Activated naive CD8-positive, alpha-beta T cell (primary cell): ENCODE results near the gene INPP4B.

Experiments
- H3K27ac Mint-ChIP-seq: one replicate; pipeline ENCODE4 v1.8.0; 2021; ENCODE audit warnings: mixed read lengths
- H3K27me3 Mint-ChIP-seq: one replicate; pipeline ENCODE4 v1.8.0; 2021; ENCODE audit warnings: mixed read lengths
- H3K36me3 Mint-ChIP-seq: one replicate; pipeline ENCODE4 v1.8.0; 2021; ENCODE audit warnings: mixed read lengths
- H3K4me1 Mint-ChIP-seq: one replicate; pipeline ENCODE4 v1.8.0; 2021; ENCODE audit warnings: low read depth, mixed read lengths
- H3K4me3 Mint-ChIP-seq: one replicate; pipeline ENCODE4 v1.8.0; 2021; ENCODE audit warnings: mild to moderate bottlenecking, mixed read lengths
- H3K9me3 Mint-ChIP-seq: one replicate; pipeline ENCODE4 v1.8.0; 2021; ENCODE audit warnings: low read depth, mixed read lengths

The INPP4B gene

DNA sequence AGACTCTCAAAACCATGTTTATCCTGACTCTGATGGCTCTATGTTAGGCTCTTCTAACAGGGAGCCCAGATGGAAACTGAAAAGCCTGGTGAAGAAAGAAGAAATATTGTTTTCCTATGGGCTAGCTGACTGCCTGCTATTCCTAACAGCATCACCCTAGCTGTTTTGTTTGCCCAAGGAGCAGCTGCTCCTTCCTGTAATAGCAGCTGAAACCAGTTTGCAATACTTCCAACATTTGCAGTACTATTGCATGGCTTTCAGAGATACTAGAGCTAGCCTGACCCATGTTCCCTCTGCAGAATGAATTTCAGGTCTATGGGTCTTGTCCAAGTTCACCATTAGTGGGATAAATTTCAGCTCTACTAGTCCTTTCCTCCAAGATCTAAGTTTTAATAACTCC lies 495.2 kb downstream of the INPP4B start:
- Mint-ChIP-seq H3K36me3 (peaks cover 13% of the 10 kb centered on the region), H3K4me1 (peaks cover 97% of the 10 kb centered on the region), H3K27ac (peak overlapping the region; percentile 96), H3K27me3 (no peaks in the 10 kb centered on the region), H3K9me3 (no peaks in the 10 kb centered on the region), H3K4me3 (no peak overlapping the region)

DNA sequence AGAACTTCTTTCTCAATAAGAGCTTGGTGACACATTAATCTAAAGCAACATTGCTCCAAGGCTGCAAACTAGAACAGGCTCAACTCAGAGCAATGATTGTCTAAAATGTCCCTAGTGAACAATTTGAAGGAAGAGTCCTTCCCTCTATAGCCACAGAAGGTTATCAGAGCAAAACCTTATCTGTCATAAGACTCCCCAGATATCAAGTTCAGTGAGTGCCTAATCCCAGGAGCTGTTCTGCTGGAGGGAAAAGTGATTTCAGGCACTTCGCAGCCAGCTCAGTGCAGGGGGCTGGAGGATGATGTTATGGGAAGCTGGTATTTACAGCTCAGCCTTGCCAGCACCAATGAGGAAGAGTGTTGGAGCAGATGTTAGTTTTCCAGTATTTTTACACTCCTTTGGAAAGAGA lies 497.5 kb downstream of the INPP4B start:
- Mint-ChIP-seq H3K4me3 (peak overlapping the region; percentile 51), H3K36me3 (peaks cover 17% of the 10 kb centered on the region), H3K4me1 (peaks cover 93% of the 10 kb centered on the region), H3K27ac (peak overlapping the region; percentile 90), H3K9me3 (no peaks in the 10 kb centered on the region), H3K27me3 (no peaks in the 10 kb centered on the region)

DNA sequence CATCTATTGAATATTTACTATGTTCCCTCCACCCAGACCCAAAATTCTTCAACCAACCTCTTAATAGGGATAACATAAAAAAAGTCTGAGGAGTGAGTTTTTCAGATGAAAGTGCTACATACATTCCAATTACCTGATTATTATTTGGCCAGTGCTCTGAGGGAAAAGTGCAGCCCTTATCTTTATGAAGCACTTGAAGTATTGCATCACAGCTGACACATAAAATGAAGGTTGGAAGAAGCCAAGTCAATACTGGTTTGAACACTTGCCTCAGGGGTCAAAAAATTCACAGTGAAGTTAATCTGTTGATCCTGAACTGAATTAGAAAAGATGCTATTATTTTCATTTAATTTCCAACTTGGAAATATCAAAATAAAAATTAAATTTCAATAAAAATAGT lies 498.9 kb downstream of the INPP4B start:
- H3K9me3 Mint-ChIP-seq = no peaks in the 10 kb centered on the region
- no peaks in the 10 kb centered on the region for H3K27me3 Mint-ChIP-seq
- H3K27ac Mint-ChIP-seq = peak overlapping the region; percentile 82
- H3K36me3 Mint-ChIP-seq = peaks cover 21% of the 10 kb centered on the region
- H3K4me1 Mint-ChIP-seq = peaks cover 88% of the 10 kb centered on the region
- H3K4me3 Mint-ChIP-seq = peak overlapping the region; percentile 70

DNA sequence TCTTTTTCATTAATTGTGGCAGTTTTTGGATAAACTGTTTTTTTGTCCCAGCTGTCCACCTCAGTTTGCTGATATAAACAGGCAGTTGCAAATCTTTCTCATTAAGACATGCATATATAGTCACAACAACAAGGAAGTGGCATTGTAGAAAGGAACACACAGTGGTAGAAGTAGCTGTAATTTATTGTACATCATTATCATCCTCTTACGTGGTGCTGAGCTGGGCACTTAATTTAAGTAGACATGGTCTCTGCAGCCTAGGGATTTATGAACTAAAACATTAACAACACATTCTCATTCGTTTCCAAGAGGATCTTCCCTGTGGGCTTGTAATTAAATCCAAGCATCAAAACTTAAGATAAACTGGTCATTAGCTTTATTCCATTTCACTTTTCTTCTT lies 500.2 kb downstream of the INPP4B start:
- no peaks in the 10 kb centered on the region for H3K27me3 Mint-ChIP-seq
- peak overlapping the region; percentile 55 for H3K27ac Mint-ChIP-seq
- peaks cover 81% of the 10 kb centered on the region for H3K4me1 Mint-ChIP-seq
- H3K36me3 Mint-ChIP-seq = peaks cover 28% of the 10 kb centered on the region
- H3K4me3 Mint-ChIP-seq = peak overlapping the region; percentile 46
- no peaks in the 10 kb centered on the region for H3K9me3 Mint-ChIP-seq

DNA sequence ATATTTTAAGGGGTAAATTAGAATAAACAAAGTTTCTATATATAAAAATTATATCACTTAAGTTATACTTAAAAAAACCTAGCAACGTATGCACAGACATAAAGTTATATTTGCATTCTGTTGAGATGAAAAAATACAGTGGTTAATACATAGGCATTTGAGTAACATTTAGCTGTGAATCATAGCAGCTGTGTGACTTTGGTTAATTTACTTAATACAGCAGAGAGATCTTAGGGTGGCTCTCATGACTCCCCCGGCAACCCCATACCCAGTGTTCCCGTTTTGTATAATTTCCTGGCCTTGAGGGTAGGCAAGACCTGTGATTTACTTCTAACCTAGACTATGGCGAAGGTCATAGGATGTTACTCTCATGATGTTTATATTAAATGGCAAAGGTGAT lies 504.8 kb downstream of the INPP4B start:
- no peak overlapping the region for H3K4me3 Mint-ChIP-seq
- peaks cover 65% of the 10 kb centered on the region for H3K4me1 Mint-ChIP-seq
- H3K36me3 Mint-ChIP-seq = peaks cover 22% of the 10 kb centered on the region
- H3K27me3 Mint-ChIP-seq = no peaks in the 10 kb centered on the region
- peak overlapping the region; percentile 50 for H3K27ac Mint-ChIP-seq
- no peaks in the 10 kb centered on the region for H3K9me3 Mint-ChIP-seq

DNA sequence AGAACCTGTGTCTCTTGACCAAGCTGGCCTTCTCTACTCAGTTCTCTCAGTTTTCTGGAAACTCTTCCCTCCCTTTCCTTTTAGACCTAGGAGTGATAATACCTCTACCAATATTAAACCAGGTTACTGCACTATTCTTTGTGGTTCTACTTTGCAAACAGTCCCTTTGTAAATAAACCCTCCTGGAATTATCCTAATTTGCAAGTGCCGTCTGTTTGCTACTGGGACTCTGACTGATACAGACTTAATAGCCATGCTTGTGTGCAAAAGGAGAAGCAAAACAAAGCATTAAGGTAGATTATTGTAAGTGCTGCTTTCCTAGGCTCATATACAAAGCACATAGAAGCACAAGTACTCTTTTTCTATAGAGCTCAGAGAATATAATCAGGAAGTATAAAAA lies 507.0 kb downstream of the INPP4B start:
- Mint-ChIP-seq H3K27me3 (no peaks in the 10 kb centered on the region), H3K36me3 (peaks cover 21% of the 10 kb centered on the region), H3K4me1 (peaks cover 62% of the 10 kb centered on the region), H3K9me3 (no peaks in the 10 kb centered on the region), H3K4me3 (no peak overlapping the region), H3K27ac (peak overlapping the region; percentile 8)

DNA sequence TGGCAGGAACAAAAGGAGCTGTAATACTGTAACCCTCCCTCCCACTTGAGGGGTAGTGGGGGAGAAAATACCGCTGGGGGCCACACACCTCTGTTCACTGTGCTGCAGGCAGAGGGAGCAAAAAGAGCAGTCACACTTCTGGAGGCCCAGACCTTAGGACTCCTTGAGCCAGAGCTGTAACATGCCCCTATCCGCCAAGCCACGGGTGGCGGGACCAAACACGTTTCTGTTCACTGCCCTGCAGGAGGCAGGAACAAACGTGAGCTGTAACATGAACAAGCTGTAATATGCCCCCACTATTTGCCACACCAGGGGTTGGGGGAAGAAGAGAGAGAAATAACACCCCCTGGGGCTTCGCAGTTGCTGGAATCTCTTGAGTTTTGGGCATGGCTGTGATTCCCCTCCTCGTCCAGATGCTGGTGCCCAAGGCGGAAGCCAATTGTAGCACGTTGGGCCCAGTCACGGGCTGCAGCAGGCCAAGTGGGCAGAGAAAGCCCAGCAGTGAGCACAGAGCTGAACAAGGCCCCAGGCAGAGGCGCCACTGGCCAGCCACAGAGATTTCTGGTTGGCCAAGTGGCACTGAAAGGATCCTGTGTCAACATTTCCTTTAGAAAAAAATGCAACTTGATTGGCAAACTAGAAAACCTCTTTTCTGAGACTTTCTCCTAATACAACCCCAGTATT lies 509.7 kb downstream of the INPP4B start:
- Mint-ChIP-seq H3K36me3 (peaks cover 15% of the 10 kb centered on the region), H3K4me3 (no peak overlapping the region)

DNA sequence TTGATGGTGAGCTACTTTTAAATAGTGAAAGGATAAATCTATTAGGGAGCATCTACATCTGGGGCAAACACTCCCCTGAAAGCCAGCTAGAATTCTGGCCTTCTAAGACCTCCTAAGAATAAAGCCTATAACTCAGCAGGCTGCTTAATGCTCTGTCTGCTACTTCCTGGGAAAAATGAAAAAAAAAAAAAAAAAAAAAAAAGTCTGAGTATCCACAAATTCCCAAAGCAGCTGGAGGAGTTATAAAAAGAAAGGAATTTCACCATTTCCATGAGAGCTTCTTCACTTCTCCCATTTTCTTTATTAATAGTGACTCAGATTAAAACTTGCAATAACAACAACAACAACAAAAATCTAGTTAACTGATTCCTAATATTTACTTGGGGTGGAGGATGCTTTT lies 511.2 kb downstream of the INPP4B start:
- Mint-ChIP-seq H3K27ac (no peak overlapping the region), H3K4me3 (no peak overlapping the region), H3K9me3 (no peaks in the 10 kb centered on the region), H3K27me3 (no peaks in the 10 kb centered on the region), H3K36me3 (peaks cover 17% of the 10 kb centered on the region), H3K4me1 (peaks cover 66% of the 10 kb centered on the region)

More for the DNA sequence above, 509.7 kb downstream of the INPP4B start:
- H3K27ac Mint-ChIP-seq = no peak overlapping the region
- H3K9me3 Mint-ChIP-seq = no peaks in the 10 kb centered on the region
- H3K4me1 Mint-ChIP-seq = peaks cover 61% of the 10 kb centered on the region
- H3K27me3 Mint-ChIP-seq = no peaks in the 10 kb centered on the region

DNA sequence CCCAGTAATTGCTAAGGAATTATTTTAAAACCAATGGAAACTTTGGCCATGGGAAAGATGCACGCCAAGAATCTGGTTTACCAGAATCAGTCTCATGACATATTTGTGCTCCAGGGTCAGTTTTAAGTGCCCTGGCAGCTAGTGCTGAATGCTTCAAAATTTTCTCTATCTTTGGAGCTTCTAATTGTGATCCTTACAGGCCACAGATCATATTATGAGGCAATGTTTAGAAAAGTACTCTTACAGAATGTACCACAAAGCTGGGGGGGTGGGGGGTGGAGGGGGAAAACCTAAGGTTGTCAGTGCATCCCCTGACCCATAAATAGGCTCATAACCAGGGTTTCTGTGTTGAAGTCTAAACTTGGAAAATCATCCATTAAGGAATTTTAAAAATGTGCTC lies 514.5 kb downstream of the INPP4B start:
- H3K36me3 Mint-ChIP-seq = peaks cover 23% of the 10 kb centered on the region
- peaks cover 75% of the 10 kb centered on the region for H3K4me1 Mint-ChIP-seq
- H3K4me3 Mint-ChIP-seq = no peak overlapping the region
- H3K27ac Mint-ChIP-seq = no peak overlapping the region
- H3K9me3 Mint-ChIP-seq = no peaks in the 10 kb centered on the region
- no peaks in the 10 kb centered on the region for H3K27me3 Mint-ChIP-seq

DNA sequence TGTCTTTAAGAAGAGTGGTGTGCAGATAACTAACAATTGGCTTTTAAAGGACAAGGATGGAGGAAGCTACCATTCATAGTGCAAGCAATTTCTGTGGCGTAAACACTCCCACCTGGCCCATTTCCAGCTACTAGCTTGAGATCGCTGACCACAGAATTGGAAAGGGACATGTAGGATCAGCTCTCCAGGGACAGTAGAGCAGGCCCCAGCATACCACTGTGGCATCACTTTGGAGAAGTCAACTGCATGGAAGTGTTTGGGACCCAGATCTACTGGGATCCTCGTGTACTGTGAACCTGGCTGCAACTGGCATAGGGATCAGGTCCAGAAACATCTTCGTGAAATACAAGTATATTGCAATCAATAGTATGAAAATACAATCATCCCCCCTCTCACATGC lies 515.0 kb downstream of the INPP4B start:
- H3K9me3 Mint-ChIP-seq = no peaks in the 10 kb centered on the region
- peaks cover 23% of the 10 kb centered on the region for H3K36me3 Mint-ChIP-seq
- no peak overlapping the region for H3K4me3 Mint-ChIP-seq
- H3K27me3 Mint-ChIP-seq = no peaks in the 10 kb centered on the region
- H3K4me1 Mint-ChIP-seq = peaks cover 76% of the 10 kb centered on the region
- no peak overlapping the region for H3K27ac Mint-ChIP-seq

DNA sequence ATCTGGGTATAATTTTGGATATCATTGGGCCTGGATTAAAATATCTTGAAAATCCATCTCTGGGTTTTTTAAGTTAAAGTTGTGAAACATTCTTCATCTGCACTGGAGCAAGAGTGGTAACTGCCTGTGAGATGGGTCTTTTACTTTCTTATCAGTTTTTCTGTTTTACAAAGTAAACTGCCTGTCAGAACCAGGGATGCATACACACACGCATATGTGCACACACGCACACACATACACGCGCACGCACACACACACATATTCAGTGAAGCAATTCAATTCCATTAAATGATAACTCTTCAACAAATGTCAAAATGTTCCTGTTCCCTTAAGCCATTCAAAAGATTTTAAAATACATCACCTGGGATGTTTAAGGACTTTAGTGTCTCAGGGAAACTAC lies 515.8 kb downstream of the INPP4B start:
- H3K4me1 Mint-ChIP-seq = peaks cover 78% of the 10 kb centered on the region
- peaks cover 22% of the 10 kb centered on the region for H3K36me3 Mint-ChIP-seq
- no peak overlapping the region for H3K4me3 Mint-ChIP-seq
- H3K27ac Mint-ChIP-seq = no peak overlapping the region
- no peaks in the 10 kb centered on the region for H3K27me3 Mint-ChIP-seq
- H3K9me3 Mint-ChIP-seq = no peaks in the 10 kb centered on the region

DNA sequence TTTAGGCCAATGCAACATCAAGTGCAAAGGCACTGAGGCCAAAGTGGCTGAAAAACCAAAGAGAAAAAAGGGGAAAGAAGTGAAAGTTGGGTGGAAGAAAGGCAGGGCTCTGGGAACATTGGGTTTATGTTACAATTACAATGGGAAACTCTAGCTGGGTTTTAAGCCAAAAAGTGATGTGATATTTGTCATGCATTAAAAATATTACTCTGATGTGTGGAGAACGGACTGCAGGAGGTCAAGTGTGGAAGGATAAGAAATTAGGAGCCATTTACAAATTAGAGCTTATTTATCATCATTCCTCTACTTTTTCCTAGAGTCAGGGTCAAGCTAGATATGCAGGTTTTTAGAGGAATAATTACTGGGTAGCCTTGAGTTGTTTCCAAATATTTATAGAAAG lies 516.8 kb downstream of the INPP4B start:
- Mint-ChIP-seq H3K27me3 (no peaks in the 10 kb centered on the region), H3K4me3 (no peak overlapping the region), H3K27ac (no peak overlapping the region), H3K9me3 (no peaks in the 10 kb centered on the region), H3K36me3 (peaks cover 19% of the 10 kb centered on the region), H3K4me1 (peaks cover 81% of the 10 kb centered on the region)

DNA sequence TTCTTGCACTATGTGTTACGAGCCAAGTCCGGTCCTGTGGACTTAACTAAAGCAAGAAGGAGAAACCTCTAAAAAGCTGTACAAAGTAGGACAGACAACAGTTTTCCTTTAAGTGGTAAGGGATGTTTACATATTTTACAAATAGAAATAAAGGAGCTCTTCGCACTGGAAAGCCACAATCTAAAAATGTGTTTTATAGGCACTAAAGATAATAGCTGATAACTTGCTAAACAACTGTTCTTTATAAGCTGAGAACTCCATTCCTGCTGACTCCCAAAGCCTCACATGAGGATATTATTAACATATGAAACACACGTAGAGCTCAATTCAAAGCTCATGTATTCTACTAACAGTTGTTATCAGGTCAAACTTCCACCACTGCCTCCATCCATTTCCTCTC lies 519.9 kb downstream of the INPP4B start:
- Mint-ChIP-seq H3K27ac (peak overlapping the region; percentile 30), H3K4me3 (no peak overlapping the region), H3K4me1 (peaks cover 73% of the 10 kb centered on the region), H3K9me3 (no peaks in the 10 kb centered on the region), H3K36me3 (peaks cover 27% of the 10 kb centered on the region), H3K27me3 (no peaks in the 10 kb centered on the region)

DNA sequence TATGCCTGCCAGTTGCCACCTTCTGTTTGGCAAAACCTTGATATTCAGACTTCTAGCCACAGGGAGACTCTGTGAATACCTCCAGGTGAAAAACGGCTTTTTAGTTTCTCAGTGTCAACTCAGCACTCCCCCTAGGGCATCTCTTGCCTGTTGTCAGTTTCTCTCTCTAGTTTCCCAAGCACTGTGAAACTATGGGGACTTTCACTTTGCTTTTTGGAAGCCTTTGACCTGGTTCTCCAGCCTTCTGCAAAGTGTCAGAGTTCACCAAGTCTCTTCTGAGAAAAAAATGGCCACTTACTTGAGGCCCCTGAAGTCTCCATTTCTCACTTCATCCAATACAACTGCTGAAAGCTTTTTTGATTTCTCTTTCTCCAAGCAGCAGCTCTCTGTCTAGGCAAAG lies 521.5 kb downstream of the INPP4B start:
- Mint-ChIP-seq H3K4me1 (peaks cover 73% of the 10 kb centered on the region), H3K27ac (peak overlapping the region; percentile 64), H3K4me3 (peak overlapping the region; percentile 19), H3K36me3 (peaks cover 24% of the 10 kb centered on the region), H3K9me3 (no peaks in the 10 kb centered on the region), H3K27me3 (no peaks in the 10 kb centered on the region)

DNA sequence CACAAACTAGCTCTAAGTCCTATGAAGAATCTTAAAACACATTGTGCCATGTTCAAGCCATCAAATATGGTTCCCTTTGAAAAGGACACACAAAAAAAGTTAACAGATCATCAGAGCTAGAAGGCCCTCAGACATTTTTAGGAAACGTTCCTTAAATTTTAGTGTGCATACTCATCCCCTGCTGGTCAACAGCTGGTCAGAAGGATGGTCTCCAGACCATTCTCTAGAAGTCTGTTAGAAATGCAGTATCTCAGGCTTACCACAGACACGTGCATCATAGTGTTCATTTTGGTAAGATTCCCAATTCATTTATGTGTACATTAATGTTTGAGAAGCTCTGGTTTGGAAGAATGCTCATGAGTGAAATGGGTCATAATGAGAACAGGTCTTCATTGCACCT lies 523.1 kb downstream of the INPP4B start:
- H3K27me3 Mint-ChIP-seq = no peaks in the 10 kb centered on the region
- H3K36me3 Mint-ChIP-seq = peaks cover 19% of the 10 kb centered on the region
- H3K9me3 Mint-ChIP-seq = no peaks in the 10 kb centered on the region
- no peak overlapping the region for H3K27ac Mint-ChIP-seq
- peaks cover 73% of the 10 kb centered on the region for H3K4me1 Mint-ChIP-seq
- H3K4me3 Mint-ChIP-seq = no peak overlapping the region

DNA sequence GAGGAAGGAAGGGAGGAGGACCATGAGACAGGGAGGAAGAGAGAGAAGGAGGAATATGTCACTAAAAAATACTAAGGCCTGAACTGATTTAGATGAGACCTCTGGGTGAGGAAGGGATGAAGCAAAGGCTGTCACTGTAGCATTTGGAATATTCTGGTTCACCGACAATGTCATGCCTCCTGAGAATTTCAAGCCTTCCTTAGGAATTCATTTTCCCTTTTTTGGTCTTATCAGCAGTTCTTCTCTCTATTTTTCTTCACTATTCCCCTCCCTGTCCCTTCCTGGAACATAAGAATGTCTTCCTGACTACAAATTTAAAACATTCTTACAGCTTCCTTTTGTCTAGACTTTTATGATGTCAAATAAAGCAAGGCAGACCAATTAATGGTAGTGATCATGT lies 527.8 kb downstream of the INPP4B start:
- Mint-ChIP-seq H3K4me1 (peaks cover 75% of the 10 kb centered on the region), H3K36me3 (peaks cover 30% of the 10 kb centered on the region), H3K27ac (peak overlapping the region; percentile 11), H3K4me3 (no peak overlapping the region), H3K27me3 (no peaks in the 10 kb centered on the region), H3K9me3 (no peaks in the 10 kb centered on the region)
